ENCODE measurements around the gene NDC80. TPM values are rescaled to one million over a fixed set of nuclear protein-coding genes. Genes with fewer than 3 reads are reported as not detected.
"Not testable (repeated sequence)": the region's sequence is repeated elsewhere in the genome, so short reads cannot be mapped to it uniquely, and the experiment has no call there.

NDC80 gene
- total RNA-seq, 4 donors from 2014 or later, result 0.31 to 0.77 (median 0.54) TPM; not detected in 1

DNA sequence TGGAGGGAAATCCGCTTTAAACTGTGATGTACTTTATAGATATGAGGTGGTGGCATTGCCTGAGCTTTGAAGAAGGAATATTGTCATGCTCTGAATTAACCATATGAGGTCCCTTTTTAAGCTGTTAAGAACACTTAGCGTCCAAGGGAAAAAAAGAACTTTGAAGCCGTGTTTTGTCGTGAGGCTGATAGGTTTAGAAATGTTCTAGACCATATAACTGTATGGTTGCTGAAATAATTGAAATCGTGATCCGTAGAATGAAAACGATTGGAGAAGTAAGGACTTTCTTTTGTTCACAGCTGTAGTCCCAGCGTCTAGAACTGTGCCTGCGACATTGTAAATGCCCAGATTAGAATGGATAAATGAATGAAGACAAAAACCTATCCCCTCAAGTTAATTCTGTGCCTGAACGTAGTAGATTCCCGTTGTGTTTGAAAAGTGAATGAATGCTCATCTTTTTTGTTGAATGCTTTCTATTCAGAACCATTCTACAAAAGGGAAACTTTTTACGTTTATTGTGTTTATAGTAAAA lies 85.7 kb downstream of the NDC80 start:
- no peaks in the 10 kb centered on the region for H3K27me3 ChIP-seq
- peaks cover 0 to 41% (median 4%) of the 10 kb centered on the region in 3 donors for H3K4me1 ChIP-seq
- ATAC-seq, result no peak
- 3% methylated on average over 11 to 12 of the region's 12 CpGs for WGBS, 2 donors (ENCODE audit: low coverage in 1 of 2)
- TF ChIP-seq CTCF (IDR thresholded peaks at IDR 0.05), result no peak
- TF ChIP-seq POLR2A (IDR thresholded peaks at IDR 0.05), result no peak
- TF ChIP-seq EP300 (IDR thresholded peaks at IDR 0.05), result no peak
- TF ChIP-seq POLR2AphosphoS5 (IDR thresholded peaks at IDR 0.05), result no peak
- H3K36me3 ChIP-seq, result no peaks in the 10 kb centered on the region
- H3K4me3 ChIP-seq, result peak overlapping the region; percentile 73 to 89
- peak overlapping the region; percentile 86 to 100 (median 98) for H3K27ac ChIP-seq
- H3K9me3 ChIP-seq, result no peaks in the 10 kb centered on the region

GRCh38 chr18:2657788-2658458 lies 86.6 kb downstream of the NDC80 start:
- peak overlapping the region; percentile 55 to 100 (median 92) for H3K27ac ChIP-seq
- ATAC-seq, result no peak
- no peaks in the 10 kb centered on the region for H3K27me3 ChIP-seq
- peaks cover 0 to 45% (median 4%) of the 10 kb centered on the region in 3 donors for H3K4me1 ChIP-seq
- peak overlapping the region; percentile 15 to 89 for H3K4me3 ChIP-seq
- TF ChIP-seq EP300 (IDR thresholded peaks at IDR 0.05), result no peak
- peak; percentile 58 for TF ChIP-seq POLR2AphosphoS5 (IDR thresholded peaks at IDR 0.05)
- no peaks in the 10 kb centered on the region for H3K9me3 ChIP-seq
- 35 to 36% methylated on average over 8 to 11 of the region's 12 CpGs for WGBS, 2 donors (ENCODE audit: low coverage in 1 of 2)
- no peaks in the 10 kb centered on the region for H3K36me3 ChIP-seq

DNA sequence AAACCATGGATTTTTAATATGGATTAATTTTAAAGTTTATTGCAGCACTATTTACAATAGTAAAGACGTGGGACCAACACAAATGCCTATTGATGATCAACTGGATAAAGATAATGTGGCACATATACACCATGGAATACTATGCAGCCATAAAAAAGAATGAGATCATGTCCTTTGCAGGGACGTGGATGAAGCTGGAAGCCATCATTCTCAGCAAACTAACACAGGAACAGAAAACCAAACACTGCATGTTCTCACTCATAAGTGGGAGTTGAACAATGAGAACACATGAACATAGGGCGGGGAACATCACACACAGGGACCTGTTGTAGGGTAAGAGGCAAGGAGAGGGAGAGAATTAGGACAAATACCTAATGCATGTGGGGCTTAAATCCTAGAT lies 89.5 kb downstream of the NDC80 start:
- not testable (repeated sequence) for H3K9me3 ChIP-seq, H3K4me3 ChIP-seq, ATAC-seq, H3K27ac ChIP-seq, H3K27me3 ChIP-seq, H3K36me3 ChIP-seq
- 80 to 96% methylated on average over 1 to 3 of the region's 3 CpGs for WGBS, 2 donors (ENCODE audit: low coverage in 1 of 2)
- peaks cover 3 to 67% (median 14%) of the 10 kb centered on the region in 3 donors for H3K4me1 ChIP-seq

GRCh38 chr18:2662288-2662687 lies 90.9 kb downstream of the NDC80 start:
- not testable (repeated sequence) for H3K4me3 ChIP-seq, H3K36me3 ChIP-seq, H3K9me3 ChIP-seq, H3K27me3 ChIP-seq, H3K27ac ChIP-seq, ATAC-seq
- WGBS, 2 donors (ENCODE audit: low coverage in 1 of 2), result 82 to 88% methylated on average over 1 to 3 of the region's 7 CpGs
- peaks cover 3 to 68% (median 14%) of the 10 kb centered on the region in 3 donors for H3K4me1 ChIP-seq

GRCh38 chr18:2662990-2663389 lies 91.6 kb downstream of the NDC80 start:
- WGBS, 2 donors (ENCODE audit: low coverage in 1 of 2), result 48 to 86% methylated on average over 2 to 5 of the region's 5 CpGs
- Histone ChIP-seq H3K4me3 (no peak overlapping the region), H3K27ac (no peak overlapping the region), H3K4me1 (peaks cover 3 to 61% (median 14%) of the 10 kb centered on the region in 3 donors), H3K36me3 (peaks cover 0 to 14% of the 10 kb centered on the region in 2 donors), H3K9me3 (no peaks in the 10 kb centered on the region), H3K27me3 (no peaks in the 10 kb centered on the region)
- no peak for ATAC-seq
- TF ChIP-seq POLR2AphosphoS5 (IDR thresholded peaks at IDR 0.05) (no peak), CTCF (IDR thresholded peaks at IDR 0.05) (no peak), EP300 (IDR thresholded peaks at IDR 0.05) (no peak), POLR2A (IDR thresholded peaks at IDR 0.05) (no peak)

Small RNAs within 50 kb of the gene (small RNA-seq; reads per million reads assigned to genes)
- 0 reads per million in 4 donors for gene RF00019
- 0 reads per million in 4 donors for gene RF01233
- gene RNU6-340P, result 0 reads per million in 4 donors

Other genes starting within 250 kb of the NDC80 start
- 1 to 10 TPM; 4.2 to 9.5 (median 5.4) TPM for gene METTL4, start 52 bp upstream of the NDC80 start, total RNA-seq
- 10 to 100 TPM; 49.8 to 85.6 (median 68.0) TPM for gene SMCHD1, start 84.2 kb downstream of the NDC80 start, total RNA-seq